Left renal cortex interstitium (tissue), 4 donors: Measurements from ENCODE around the gene SPATA1. TPM values are rescaled to one million over a fixed set of nuclear protein-coding genes. Genes with fewer than 3 reads are reported as not detected.
"Not testable (repeated sequence)": the region's sequence is repeated elsewhere in the genome, so short reads cannot be mapped to it uniquely, and the experiment has no call there.

ENCODE experiments used
- DNase-seq, 4 donors: peaks; one replicate each; pipeline ENCODE4 v3.0.0-alpha.2; 2013; ENCODE audit warnings: low read depth in 4 of 4, low spot score in 2 of 4, missing footprints in 1 of 4
- polyA plus RNA-seq, 4 donors: library from polyadenylated mRNA; unstranded; fragments of 120-200 nt; gene quantifications; one replicate each; pipeline ENCODE4 v1.2.1, GENCODE V29; 2013; ENCODE audit not compliant: insufficient read length in 4 of 4

Gene SPATA1
- 1 to 10 TPM; 1.2 to 3.7 (median 2.9) TPM for polyA plus RNA-seq

GRCh38 chr1:84506002-84506728 is at the start of gene SPATA1, which contains the start of gene GNG5:
Gene SPATA1, plus strand, starts transcription at chr1:84506386. Its CDS starts 9,974 bp downstream, at chr1:84516360.
Gene GNG5, minus strand, starts transcription at chr1:84506581. Its CDS starts 490 bp downstream, at chr1:84506091.
- DNase-seq = peak; percentile 92 to 97 (median 96)

- DNase-seq = no peak
These were observed 44.1 kb upstream of the SPATA1 start for GRCh38 chr1:84462118-84462517.

GRCh38 chr1:84467298-84467697 is 38.9 kb upstream of the SPATA1 start:
- no peak for DNase-seq

- no peak for DNase-seq
These were observed 30.0 kb upstream of the SPATA1 start for GRCh38 chr1:84476225-84476624.

GRCh38 chr1:84478876-84479868 is 27.0 kb upstream of the SPATA1 start, which contains the start of gene RPF1:
Gene RPF1, plus strand, starts transcription at chr1:84479266. Its CDS starts 16 bp downstream, at chr1:84479282.
- DNase-seq = peak; percentile 69 to 91 (median 78)

GRCh38 chr1:84479998-84480397 is 26.2 kb upstream of the SPATA1 start:
- no peak for DNase-seq

GRCh38 chr1:84480650-84481049 is 25.5 kb upstream of the SPATA1 start:
- DNase-seq = no peak

- DNase-seq = no peak
These were observed 24.9 kb upstream of the SPATA1 start for GRCh38 chr1:84481317-84481716.

- DNase-seq = no peak
These were observed 18.1 kb upstream of the SPATA1 start for GRCh38 chr1:84488107-84488506.

- DNase-seq = no peak
These were observed 16.4 kb upstream of the SPATA1 start for GRCh38 chr1:84489766-84490165.

- no peak for DNase-seq
These were observed 13.5 kb upstream of the SPATA1 start for GRCh38 chr1:84492726-84493125.

GRCh38 chr1:84493747-84494146 is 12.4 kb upstream of the SPATA1 start:
- DNase-seq = no peak

- DNase-seq = no peak
These were observed 9.7 kb upstream of the SPATA1 start for GRCh38 chr1:84496498-84496897.

- DNase-seq = no peak
These were observed 8.4 kb upstream of the SPATA1 start for GRCh38 chr1:84497631-84498275.

GRCh38 chr1:84502927-84503326 is 3.3 kb upstream of the SPATA1 start:
- DNase-seq = no peak

- peak in 3 of 4 donors; percentile 18 to 27 (median 20) for DNase-seq
These were observed 1.4 kb upstream of the SPATA1 start for GRCh38 chr1:84504580-84505492.

- DNase-seq = peak in 3 of 4 donors; percentile 46 to 75 (median 73)
These were observed 639 bp upstream of the SPATA1 start for GRCh38 chr1:84505493-84506001.

- no peak for DNase-seq
These were observed 705 bp downstream of the SPATA1 start for GRCh38 chr1:84506729-84507453.

- not testable (repeated sequence) for DNase-seq
These were observed 1.7 kb downstream of the SPATA1 start for GRCh38 chr1:84507887-84508286.
